ENCODE results near the gene WASHC4.

The WASHC4 gene

GRCh38 chr12:105204916-105205315 lies 97.4 kb downstream of the WASHC4 start:
- DNase-seq = no peak

GRCh38 chr12:105205322-105206048 lies 98.0 kb downstream of the WASHC4 start:
- DNase-seq = no peak

GRCh38 chr12:105206686-105207374 lies 99.3 kb downstream of the WASHC4 start:
- no peak for DNase-seq

- DNase-seq = no peak
Observed at GRCh38 chr12:105209091-105209490, 101.6 kb downstream of the WASHC4 start.

- DNase-seq = no peak
Observed at GRCh38 chr12:105212438-105212837, 104.9 kb downstream of the WASHC4 start.

GRCh38 chr12:105214148-105214547 lies 106.6 kb downstream of the WASHC4 start:
- DNase-seq = no peak

- no peak for DNase-seq
Observed at GRCh38 chr12:105214670-105215375, 107.3 kb downstream of the WASHC4 start.

GRCh38 chr12:105218434-105218833 lies 110.9 kb downstream of the WASHC4 start:
- DNase-seq = peak in 3 of 56 donors; percentile 9 to 23 (median 14)

Data from amygdala (tissue), 56 donors.